IMR-90 (cell line): ENCODE measurements around the gene ABHD16A. TPM values are rescaled to one million over a fixed set of nuclear protein-coding genes. Genes with fewer than 3 reads are reported as not detected.

Source experiments
- ATAC-seq: fragments of 200-7000 bp; cut with Tn5 transposase; 2 replicates; pipeline ENCODE4 v1.9.1; 2020; ENCODE audit warnings: low read depth, mild to moderate bottlenecking, moderate library complexity
- BruUV-seq: library from RNA; stranded (reverse); fragments of 400-500 nt; replicated peaks from 2 replicates; lab custom pipeline; 2021; lab: Mats Ljungman, UMichigan
- CTCF ChIA-PET: fragments of 300-600 bp; formaldehyde crosslinking; extraction: SDS; loops from one replicate; lab custom pipeline; 2021; ENCODE audit warnings: antibody characterized with exemption; lab: Yijun Ruan, JAX
- POLR2A ChIA-PET: fragments of 300-600 bp; sonication (Branson Sonifier 250); formaldehyde crosslinking; loops from one replicate; lab custom pipeline; 2022; ENCODE audit warnings: antibody characterized with exemption; ENCODE audit not compliant: unreplicated experiment; lab: Charles Lee
- DNase-seq: peaks from one replicate; pipeline ENCODE4 v3.0.0; 2013
- H2AFZ ChIP-seq: replicated peaks from 2 replicates; pipeline ENCODE3; 2013; ENCODE audit warnings: low read length, mild to moderate bottlenecking; ENCODE audit not compliant: poor library complexity
- H2AK5ac ChIP-seq: 2 replicates; pipeline ENCODE4 v1.6.1; 2013; ENCODE audit warnings: low read depth, low read length, inconsistent platforms
- H2AK9ac ChIP-seq: replicated peaks from 2 replicates; pipeline ENCODE3; 2013; ENCODE audit warnings: mild to moderate bottlenecking, low read depth, low read length, moderate library complexity; ENCODE audit not compliant: poor library complexity
- H2BK120ac ChIP-seq: 2 replicates; pipeline ENCODE4 v1.6.1; 2013; ENCODE audit warnings: low read depth, low read length, inconsistent platforms
- H2BK15ac ChIP-seq: 3 replicates; pipeline ENCODE4 v1.6.1; 2013; ENCODE audit warnings: low read depth, low read length, inconsistent platforms
- H2BK20ac ChIP-seq: 2 replicates; pipeline ENCODE4 v1.6.1; 2013; ENCODE audit warnings: low read depth, mild to moderate bottlenecking, inconsistent platforms, low read length, moderate library complexity
- H2BK5ac ChIP-seq: 2 replicates; pipeline ENCODE4 v1.6.1; 2013; ENCODE audit warnings: mild to moderate bottlenecking, low read depth, low read length, inconsistent platforms; ENCODE audit not compliant: poor library complexity, severe bottlenecking
- H3K14ac ChIP-seq: replicated peaks from 2 replicates; pipeline ENCODE4 v1.6.1; 2013; ENCODE audit warnings: low read depth, low read length, inconsistent platforms
- H3K18ac ChIP-seq: 2 replicates; pipeline ENCODE4 v1.6.1; 2013; ENCODE audit warnings: low read depth, low read length, control low read depth
- H3K23ac ChIP-seq: 2 replicates; pipeline ENCODE4 v1.6.1; 2013; ENCODE audit warnings: low read depth, low read length, inconsistent platforms
- H3K27ac ChIP-seq: 2 replicates; pipeline ENCODE4 v1.5.1; 2013; ENCODE audit warnings: mild to moderate bottlenecking, control low read depth, low read length; ENCODE audit not compliant: insufficient read depth
- H3K27me3 ChIP-seq: 2 replicates; pipeline ENCODE4 v1.6.1; 2013; ENCODE audit warnings: low read length; ENCODE audit not compliant: control insufficient read depth, insufficient read depth
- H3K36me3 ChIP-seq: 2 replicates; pipeline ENCODE4 v1.6.1; 2013; ENCODE audit warnings: low read length, mixed read lengths; ENCODE audit not compliant: control insufficient read depth, insufficient read depth
- H3K4ac ChIP-seq: 2 replicates; pipeline ENCODE4 v1.6.1; 2013; ENCODE audit warnings: low read depth, low read length, inconsistent platforms
- H3K4me1 ChIP-seq: 2 replicates; pipeline ENCODE4 v1.6.1; 2013; ENCODE audit warnings: low read length, mixed read lengths; ENCODE audit not compliant: control insufficient read depth, insufficient read depth
- H3K4me2 ChIP-seq: 2 replicates; pipeline ENCODE4 v1.6.1; 2013; ENCODE audit warnings: low read depth, mild to moderate bottlenecking, control low read depth, low read length, moderate library complexity
- H3K4me3 ChIP-seq: 2 replicates; pipeline ENCODE4 v1.5.1; 2013; ENCODE audit warnings: low read depth, mild to moderate bottlenecking, control low read depth, low read length, moderate library complexity; ENCODE audit not compliant: insufficient read depth
- H3K56ac ChIP-seq: 2 replicates; pipeline ENCODE4 v1.6.1; 2013; ENCODE audit warnings: low read length, inconsistent platforms; ENCODE audit not compliant: insufficient read depth; ENCODE audit errors: extremely low read depth
- H3K79me1 ChIP-seq, 2 experiments: 2 replicates each; pipeline ENCODE4 v1.6.1; 2013; ENCODE audit warnings: low read length in 2 of 2, inconsistent platforms in 1 of 2, low read depth in 1 of 2
- H3K9ac ChIP-seq: 2 replicates; pipeline ENCODE4 v1.6.1; 2013; ENCODE audit warnings: low read depth, low read length, control low read depth
- H3K9me1 ChIP-seq: 2 replicates; pipeline ENCODE4 v1.6.1; 2013; ENCODE audit warnings: low read length, inconsistent platforms; ENCODE audit not compliant: insufficient read depth
- H3K9me3 ChIP-seq: 2 replicates; pipeline ENCODE4 v1.6.1; 2013; ENCODE audit warnings: low read length; ENCODE audit not compliant: control insufficient read depth, insufficient read depth
- H4K20me1 ChIP-seq: 2 replicates; pipeline ENCODE4 v1.6.1; 2013; ENCODE audit warnings: low read length, inconsistent platforms; ENCODE audit not compliant: insufficient read depth
- H4K5ac ChIP-seq: 2 replicates; pipeline ENCODE4 v1.6.1; 2013; ENCODE audit warnings: mild to moderate bottlenecking, low read depth, low read length, control low read depth
- H4K8ac ChIP-seq, 2 experiments: 2 replicates each; pipeline ENCODE4 v1.6.1; 2013; ENCODE audit warnings: low read depth in 2 of 2, low read length in 2 of 2, control low read depth in 1 of 2, inconsistent platforms in 1 of 2
- H4K91ac ChIP-seq: 2 replicates; pipeline ENCODE4 v1.6.1; 2013; ENCODE audit warnings: low read depth, low read length, inconsistent platforms; ENCODE audit not compliant: insufficient read depth
- BHLHE40 ChIP-seq: fragments of 150-350 bp; IDR thresholded peaks from 2 replicates; pipeline ENCODE4 v1.6.1; 2016; ENCODE audit warnings: mild to moderate bottlenecking, low read depth, low read length
- CEBPB ChIP-seq: IDR thresholded peaks from 2 replicates; pipeline ENCODE4 v1.6.1; 2012; ENCODE audit warnings: low read depth, low read length, improper control_type of control experiment
- CHD1 ChIP-seq: IDR thresholded peaks from 2 replicates; pipeline ENCODE4 v1.6.1; 2012; ENCODE audit warnings: low read depth, low read length, improper control_type of control experiment
- CTCF ChIP-seq: conservative IDR thresholded peaks from 2 replicates; pipeline ENCODE4 v1.5.1; 2012; ENCODE audit warnings: mild to moderate bottlenecking, low read depth, low read length, improper control_type of control experiment
- FOS ChIP-seq: fragments of 150-350 bp; IDR thresholded peaks from 2 replicates; pipeline ENCODE4 v1.6.1; 2016; ENCODE audit warnings: low read depth, low read length
- MAFK ChIP-seq: IDR thresholded peaks from 2 replicates; pipeline ENCODE4 v1.6.1; 2012; ENCODE audit warnings: low read depth, low read length, improper control_type of control experiment
- MAZ ChIP-seq: IDR thresholded peaks from 2 replicates; pipeline ENCODE4 v1.6.1; 2012; ENCODE audit warnings: low read depth, mild to moderate bottlenecking, low read length, improper control_type of control experiment, moderate library complexity, borderline replicate concordance
- MXI1 ChIP-seq: IDR thresholded peaks from 2 replicates; pipeline ENCODE4 v1.6.1; 2012; ENCODE audit warnings: low read depth, mild to moderate bottlenecking, low read length, moderate library complexity, borderline replicate concordance
- NFE2L2 ChIP-seq: fragments of 150-350 bp; IDR thresholded peaks from 2 replicates; pipeline ENCODE4 v1.6.1; 2016; ENCODE audit warnings: low read depth, mild to moderate bottlenecking, low read length
- RAD21 ChIP-seq: IDR thresholded peaks from 2 replicates; pipeline ENCODE4 v1.6.1; 2012; ENCODE audit warnings: low read length, improper control_type of control experiment
- RCOR1 ChIP-seq: IDR thresholded peaks from 2 replicates; pipeline ENCODE4 v1.6.1; 2012; ENCODE audit warnings: mild to moderate bottlenecking, low read length, improper control_type of control experiment; ENCODE audit not compliant: insufficient replicate concordance
- RFX5 ChIP-seq: IDR thresholded peaks from 2 replicates; pipeline ENCODE4 v1.8.0; 2012; ENCODE audit warnings: low read depth, mild to moderate bottlenecking, low read length, moderate library complexity
- SMC3 ChIP-seq: fragments of 150-350 bp; IDR thresholded peaks from 2 replicates; pipeline ENCODE4 v1.6.1; 2016; ENCODE audit warnings: low read depth, mild to moderate bottlenecking, antibody characterized with exemption, low read length, moderate library complexity
- WGBS, 2 experiments: methylation state at CpG; one replicate each; pipeline versions ENCODE4 v1.1.5 to v1.1.7; 2013; ENCODE audit warnings: missing lambda C conversion rate in 2 of 2; ENCODE audit not compliant: insufficient read length in 1 of 2; ENCODE audit errors: extremely low coverage in 2 of 2; 5-methylcytosine and 5-hydroxymethylcytosine counted together
- dilution Hi-C: fragments of 300-500 bp; cut with HindIII; formaldehyde crosslinking; loops from one replicate; pipeline ENCODE4 v1.14.3; 2018; ENCODE audit warnings: low sequenced_read_pairs; ENCODE audit not compliant: unreplicated experiment
- in situ Hi-C: fragments of 300-500 bp; cut with MboI; formaldehyde crosslinking; loops from 3 replicates; pipeline ENCODE4 v1.14.3; 2019; ENCODE audit warnings: low sequenced_read_pairs, inconsistent platforms, mixed read lengths
- intact Hi-C: fragments of 100-400 bp; cut with micrococcal nuclease; formaldehyde crosslinking; loops from 2 replicates; pipeline ENCODE4 v1.10.0; 2022
- polyA plus RNA-seq, 3 experiments: library from polyadenylated mRNA; depleted of rRNA; stranded (reverse); fragments of >200 nt; gene quantifications; 2 replicates each; pipeline ENCODE4 v1.2.3, GENCODE V29; 2012; ENCODE audit warnings: low replicate concordance in 1 of 3
- total RNA-seq: library from RNA; depleted of rRNA; stranded (reverse); fragments of >200 nt; gene quantifications from 2 replicates; pipeline ENCODE4 v1.2.3, GENCODE V29; 2012

Gene ABHD16A
- total and polyA plus RNA-seq, 2 of the 4 experiments (the other 2 are of a cell fraction): 31.5 to 35.1 TPM

- no peak overlapping the region for H2AFZ ChIP-seq
- 94% methylated on average over 4 of the region's 4 CpGs; no CpG with 5 or more reads in 1 of the 2 experiments for WGBS, 2 experiments
- H2AK5ac ChIP-seq: peak overlapping the region; percentile 98
- H4K20me1 ChIP-seq: peaks cover 38% of the 10 kb centered on the region
- peak overlapping the region; percentile 98; the same call in 1 of the 2 replicates for H3K4ac ChIP-seq
- peak overlapping the region; percentile 33 to 74; a peak in 1 of 4 replicates for H4K8ac ChIP-seq
- H3K4me3 ChIP-seq: no peak overlapping the region
- POLR2A ChIA-PET: interaction anchor here (0.5 kb wide), 1 partner anchor 10 kb away, joined by 3 read pairs; no protein-coding TSS in a partner anchor
- dilution Hi-C loops: no loop called here
- intact Hi-C loops: no loop called here
- CTCF ChIA-PET: no interaction called here
- peak overlapping the region; percentile 81; the same call in 1 of the 2 replicates for H3K23ac ChIP-seq
- no peak overlapping the region for H3K56ac ChIP-seq
- H3K9ac ChIP-seq: peak overlapping the region; percentile 98; the same call in 1 of the 2 replicates
- peak overlapping the region; percentile 94 for H3K27ac ChIP-seq
- H3K4me1 ChIP-seq: peaks cover 18% of the 10 kb centered on the region
- peak overlapping the region; percentile 98 for H3K14ac ChIP-seq
- BruUV-seq: no TSS peak
- peak overlapping the region; percentile 100 for H2AK9ac ChIP-seq
- DNase-seq (no peak), ATAC-seq (no peak)
- H4K5ac ChIP-seq: no peak overlapping the region
- H3K27me3 ChIP-seq: no peaks in the 10 kb centered on the region
- no peak overlapping the region for H2BK15ac ChIP-seq
- H3K9me3 ChIP-seq: no peaks in the 10 kb centered on the region
- TF ChIP-seq FOS: no peak
- TF ChIP-seq BHLHE40: no peak
- no peak for TF ChIP-seq CTCF
- TF ChIP-seq NFE2L2: no peak
- TF ChIP-seq RFX5: no peak
- no peak for TF ChIP-seq CEBPB
- no peak for TF ChIP-seq CHD1
- TF ChIP-seq MAFK: no peak
- TF ChIP-seq RAD21: no peak
- no peak for TF ChIP-seq MXI1
- no peak for TF ChIP-seq RCOR1
- no peak for TF ChIP-seq SMC3
- TF ChIP-seq MAZ: no peak
- peak overlapping the region; percentile 96; the same call in 1 of the 2 replicates for H3K4me2 ChIP-seq
- no peak overlapping the region for H2BK20ac ChIP-seq
- H3K79me1 ChIP-seq: peaks cover 6 to 71% of the 10 kb centered on the region in 2 experiments; a peak in 3 of 4 replicates
- H2BK120ac ChIP-seq: no peak overlapping the region
- peaks cover 10% of the 10 kb centered on the region for H3K9me1 ChIP-seq
- H3K18ac ChIP-seq: no peak overlapping the region
- no peak overlapping the region for H4K91ac ChIP-seq
- peak overlapping the region; percentile 99 for H2BK5ac ChIP-seq
- peaks cover 30% of the 10 kb centered on the region for H3K36me3 ChIP-seq
- in situ Hi-C loops: no loop called here
These were observed 30.6 kb upstream of the ABHD16A start for GRCh38 chr6:31733734-31734133.
